A673 (cell line): ENCODE measurements around the gene TFF2. TPM values are rescaled to one million over a fixed set of nuclear protein-coding genes. Genes with fewer than 3 reads are reported as not detected.

Source experiments
- BruUV-seq: library from RNA; stranded (reverse); fragments of 400-500 nt; replicated peaks from 2 replicates; lab custom pipeline; 2021; lab: Mats Ljungman, UMichigan
- CTCF ChIA-PET: fragments of 300-600 bp; sonication (Branson Sonifier 250); formaldehyde crosslinking; loops from one replicate; lab custom pipeline; 2022; ENCODE audit warnings: antibody characterized with exemption; lab: Charles Lee
- POLR2A ChIA-PET: fragments of 300-600 bp; sonication (Branson Sonifier 250); formaldehyde crosslinking; loops from one replicate; lab custom pipeline; 2022; ENCODE audit warnings: antibody characterized with exemption; ENCODE audit not compliant: low non-redundant PET; lab: Charles Lee
- DNase-seq: peaks from one replicate; pipeline ENCODE4 v3.0.0-alpha.2; 2015; ENCODE audit warnings: low spot score
- H3K27ac ChIP-seq: fragments of 200-600 bp; sonication (generic); 2 replicates; pipeline ENCODE4 v1.5.1; 2016; ENCODE audit warnings: mixed run types, low read depth, mild to moderate bottlenecking, mixed read lengths, antibody characterized with exemption, low read length; ENCODE audit not compliant: poor library complexity, severe bottlenecking
- H3K27me3 ChIP-seq: fragments of 200-600 bp; sonication (generic); replicated peaks from 2 replicates; pipeline ENCODE4 v1.6.1; 2017; ENCODE audit warnings: mixed run types, low read depth, mild to moderate bottlenecking, mixed read lengths, antibody characterized with exemption, low read length; ENCODE audit not compliant: insufficient read depth, poor library complexity
- H3K36me3 ChIP-seq: fragments of 200-600 bp; sonication (generic); 2 replicates; pipeline ENCODE4 v1.6.1; 2016; ENCODE audit warnings: mixed run types, mild to moderate bottlenecking, mixed read lengths, antibody characterized with exemption, low read length; ENCODE audit not compliant: insufficient read depth, poor library complexity, severe bottlenecking
- H3K4me1 ChIP-seq: fragments of 200-600 bp; sonication (generic); 2 replicates; pipeline ENCODE4 v1.6.1; 2017; ENCODE audit warnings: mixed run types, mild to moderate bottlenecking, mixed read lengths, antibody characterized with exemption, low read length; ENCODE audit not compliant: insufficient read depth, poor library complexity, severe bottlenecking
- H3K4me3 ChIP-seq: fragments of 200-600 bp; sonication (generic); 2 replicates; pipeline ENCODE4 v1.5.1; 2016; ENCODE audit warnings: low read depth, mixed run types, mild to moderate bottlenecking, mixed read lengths, low read length; ENCODE audit not compliant: poor library complexity, severe bottlenecking
- H3K9me3 ChIP-seq: fragments of 200-600 bp; sonication (generic); 2 replicates; pipeline ENCODE4 v1.6.1; 2016; ENCODE audit warnings: mixed run types, low read depth, mild to moderate bottlenecking, mixed read lengths, antibody characterized with exemption, low read length; ENCODE audit not compliant: poor library complexity, severe bottlenecking
- EZH2 ChIP-seq: fragments of 200-600 bp; sonication (generic); IDR thresholded peaks from 2 replicates; pipeline ENCODE4 v1.6.1; 2017; ENCODE audit warnings: borderline replicate concordance, low read depth, mild to moderate bottlenecking, mixed read lengths, antibody characterized with exemption, low read length; ENCODE audit not compliant: poor library complexity, severe bottlenecking
- intact Hi-C: fragments of 100-400 bp; cut with micrococcal nuclease; formaldehyde crosslinking; loops from one replicate; pipeline ENCODE4 v1.10.0; 2022; ENCODE audit not compliant: unreplicated experiment
- total RNA-seq: library from RNA; stranded (reverse); gene quantifications from 2 replicates; pipeline ENCODE4 v1.2.3, GENCODE V29; 2021
- TF ChIP-seq, protein P1 (sequence below): fragments of 300-800, 200-600 bp; sonication (generic); conservative IDR thresholded peaks from 2 replicates; pipeline ENCODE4 v1.5.1; 2017; ENCODE audit warnings: low read depth, mild to moderate bottlenecking, antibody characterized with exemption, low read length, moderate library complexity, mixed read lengths

TFF2 gene
- total RNA-seq, 1 experiment from 2014 or later: not detected

GRCh38 chr21:42349420-42350317, 1.1 kb downstream of the TFF2 start:
- intact Hi-C loops: no loop called here
- no peaks in the 10 kb centered on the region for H3K4me1 ChIP-seq
- no peak overlapping the region for H3K27ac ChIP-seq
- ChIA-PET CTCF (no interaction called here), POLR2A (interaction anchor here (0.7 kb wide), 1 partner anchor 205 kb away, joined by 7 read pairs; no protein-coding TSS in a partner anchor)
- no peaks in the 10 kb centered on the region for H3K36me3 ChIP-seq
- no peak for TF ChIP-seq EZH2
- TF ChIP-seq, protein P1, sequence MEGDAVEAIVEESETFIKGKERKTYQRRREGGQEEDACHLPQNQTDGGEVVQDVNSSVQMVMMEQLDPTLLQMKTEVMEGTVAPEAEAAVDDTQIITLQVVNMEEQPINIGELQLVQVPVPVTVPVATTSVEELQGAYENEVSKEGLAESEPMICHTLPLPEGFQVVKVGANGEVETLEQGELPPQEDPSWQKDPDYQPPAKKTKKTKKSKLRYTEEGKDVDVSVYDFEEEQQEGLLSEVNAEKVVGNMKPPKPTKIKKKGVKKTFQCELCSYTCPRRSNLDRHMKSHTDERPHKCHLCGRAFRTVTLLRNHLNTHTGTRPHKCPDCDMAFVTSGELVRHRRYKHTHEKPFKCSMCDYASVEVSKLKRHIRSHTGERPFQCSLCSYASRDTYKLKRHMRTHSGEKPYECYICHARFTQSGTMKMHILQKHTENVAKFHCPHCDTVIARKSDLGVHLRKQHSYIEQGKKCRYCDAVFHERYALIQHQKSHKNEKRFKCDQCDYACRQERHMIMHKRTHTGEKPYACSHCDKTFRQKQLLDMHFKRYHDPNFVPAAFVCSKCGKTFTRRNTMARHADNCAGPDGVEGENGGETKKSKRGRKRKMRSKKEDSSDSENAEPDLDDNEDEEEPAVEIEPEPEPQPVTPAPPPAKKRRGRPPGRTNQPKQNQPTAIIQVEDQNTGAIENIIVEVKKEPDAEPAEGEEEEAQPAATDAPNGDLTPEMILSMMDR: no peak
- DNase-seq: no peak
- no peak overlapping the region for H3K4me3 ChIP-seq
- no peaks in the 10 kb centered on the region for H3K27me3 ChIP-seq
- no peaks in the 10 kb centered on the region for H3K9me3 ChIP-seq
- BruUV-seq: no TSS peak

DNA sequence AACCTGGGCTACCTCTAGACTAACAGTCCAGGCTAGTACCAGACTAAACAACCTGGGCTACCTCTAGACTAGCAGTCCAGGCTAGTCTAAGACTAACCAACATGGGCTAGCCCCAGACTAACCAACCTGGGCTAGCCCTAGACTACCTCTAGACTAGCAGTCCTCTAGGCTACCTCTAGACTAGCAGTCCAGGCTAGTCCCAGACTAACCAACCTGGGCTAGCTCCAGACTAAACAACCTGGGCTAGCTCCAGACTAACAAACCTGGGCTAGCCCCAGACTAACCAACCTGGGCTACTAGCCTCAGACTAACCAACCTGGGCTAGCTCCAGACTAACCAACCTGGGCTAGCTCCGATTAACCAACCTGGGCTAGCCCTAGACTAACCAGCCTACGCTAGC, 2.0 kb downstream of the TFF2 start:
- no TSS peak for BruUV-seq
- H3K4me3 ChIP-seq: no peak overlapping the region
- H3K27ac ChIP-seq: no peak overlapping the region
- no peaks in the 10 kb centered on the region for H3K36me3 ChIP-seq
- TF ChIP-seq EZH2: no peak
- TF ChIP-seq, protein P1: no peak
- ChIA-PET CTCF (no interaction called here), POLR2A (no interaction called here)
- intact Hi-C loops: no loop called here
- H3K27me3 ChIP-seq: no peaks in the 10 kb centered on the region
- no peaks in the 10 kb centered on the region for H3K4me1 ChIP-seq
- H3K9me3 ChIP-seq: no peaks in the 10 kb centered on the region
- no peak for DNase-seq

DNA sequence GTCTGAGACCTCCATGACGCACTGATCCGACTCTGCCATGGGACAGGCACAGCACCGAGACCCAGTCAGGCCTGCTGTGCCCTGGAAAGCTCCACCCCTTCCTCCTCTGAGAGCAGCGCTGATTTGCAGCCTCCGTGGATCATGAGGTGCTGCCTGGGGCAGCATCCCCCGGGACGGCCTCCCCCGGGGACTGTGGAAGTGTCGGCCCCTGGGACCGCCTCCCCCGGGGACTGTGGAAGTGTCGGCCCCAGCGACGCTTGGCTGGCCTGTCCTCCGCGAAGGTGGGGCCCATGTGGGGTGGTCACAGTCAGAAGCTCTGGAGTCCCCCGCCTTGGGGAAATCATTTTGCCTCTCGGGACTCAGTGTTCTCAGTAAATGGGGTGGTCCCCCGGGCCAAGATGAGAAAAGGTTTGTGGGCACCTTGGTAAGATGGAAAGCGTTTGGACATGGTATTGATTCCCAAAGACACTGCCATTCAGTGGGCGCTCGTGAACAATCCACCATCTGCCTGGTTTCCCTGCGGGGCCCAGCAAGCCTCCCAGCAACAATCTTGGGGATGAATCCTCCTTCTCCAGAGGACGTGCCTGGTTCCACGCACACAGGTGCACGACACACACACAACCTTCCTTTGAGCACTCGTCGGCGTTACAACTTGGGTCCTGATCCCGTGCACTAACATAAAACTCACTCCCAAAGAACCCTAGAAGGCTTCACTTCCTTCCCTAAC, 3.0 kb downstream of the TFF2 start:
- BruUV-seq: no TSS peak
- Histone ChIP-seq H3K27ac (no peak overlapping the region), H3K36me3 (no peaks in the 10 kb centered on the region), H3K27me3 (no peaks in the 10 kb centered on the region), H3K4me3 (no peak overlapping the region), H3K9me3 (no peaks in the 10 kb centered on the region), H3K4me1 (no peaks in the 10 kb centered on the region)
- no peak for TF ChIP-seq EZH2
- TF ChIP-seq, protein P1: no peak
- CTCF ChIA-PET: no interaction called here
- POLR2A ChIA-PET: no interaction called here
- intact Hi-C loops: no loop called here
- DNase-seq: no peak
